ENCODE measurements around the gene JTB.

GRCh38 chr1:153946622-153947241 is 30.7 kb downstream of the JTB start, which contains the start of gene DENND4B:
- TF ChIP-seq CTCF (IDR thresholded peaks at IDR 0.05) (peak; percentile 77 to 99 (median 86)), POLR2AphosphoS5 (IDR thresholded peaks at IDR 0.05) (peak; percentile 8 to 73 (median 64)), POLR2A (IDR thresholded peaks at IDR 0.05) (no peak), EP300 (IDR thresholded peaks at IDR 0.05) (no peak)

All from sigmoid colon (tissue), 4 donors.